HCT116 (cell line): Measurements from ENCODE around the gene COPS6. TPM values are rescaled to one million over a fixed set of nuclear protein-coding genes. Genes with fewer than 3 reads are reported as not detected.

Experiments used
- ATAC-seq: fragments of 200-7000 bp; cut with Tn5 transposase; 2 replicates; pipeline ENCODE4 v1.9.1; 2020; ENCODE audit warnings: mild to moderate bottlenecking, moderate library complexity
- BruUV-seq: library from RNA; stranded (reverse); fragments of 400-500 nt; replicated peaks from 2 replicates; lab custom pipeline; 2021; lab: Mats Ljungman, UMichigan
- CTCF ChIA-PET: fragments of 300-600 bp; sonication (Branson Sonifier 250); formaldehyde crosslinking; loops from one replicate; lab custom pipeline; 2021; ENCODE audit warnings: antibody characterized with exemption; lab: Charles Lee
- POLR2A ChIA-PET: fragments of 300-600, 350-600 bp; sonication (Branson Sonifier 250); formaldehyde crosslinking; loops from one replicate; lab custom pipeline; 2021; ENCODE audit warnings: antibody characterized with exemption; lab: Charles Lee
- RAD21 ChIA-PET, 2 experiments: fragments of 300-600 bp; sonication (Branson Sonifier 250); formaldehyde crosslinking; loops; one replicate each; lab custom pipeline; 2023; ENCODE audit warnings: low total read pairs in 2 of 2; ENCODE audit not compliant: uncharacterized antibody in 2 of 2, unreplicated experiment in 2 of 2, low non-redundant PET in 1 of 2; lab: Charles Lee
- DNase-seq: peaks from one replicate; pipeline ENCODE4 v3.0.0-alpha.2; 2010; ENCODE audit warnings: low read depth, low spot score
- H2AFZ ChIP-seq: fragments of 200-600 bp; shearing (Covaris generic), sonication (generic); 2 replicates; pipeline ENCODE4 v1.6.1; 2017; ENCODE audit warnings: low read depth, mixed run types, mixed read lengths, antibody characterized with exemption, low read length; ENCODE audit not compliant: poor library complexity, severe bottlenecking
- H3K27ac ChIP-seq: 2 replicates; pipeline ENCODE4 v1.5.1; 2012; ENCODE audit warnings: low read depth, low read length
- H3K27me3 ChIP-seq: fragments of 200-600 bp; sonication (generic); 2 replicates; pipeline ENCODE4 v1.6.1; 2016; ENCODE audit warnings: mixed run types, low read length, mixed read lengths; ENCODE audit not compliant: insufficient read depth
- H3K36me3 ChIP-seq, 2 experiments: fragments of 200-500 bp in 1 of 2; fragments of 200-600 bp in 1 of 2; sonication (Bioruptor generic) in 1 of 2; sonication (generic) in 1 of 2; 2 replicates each; pipeline versions ENCODE4 v1.5.1 to v1.6.1; 2014 to 2016; ENCODE audit warnings: low read length in 2 of 2, inconsistent platforms in 1 of 2, mixed read lengths in 1 of 2, mixed run types in 1 of 2; ENCODE audit not compliant: insufficient read depth in 2 of 2, control insufficient read depth in 1 of 2
- H3K4me1 ChIP-seq, 2 experiments: fragments of 200-600 bp in 1 of 2; sonication (generic) in 1 of 2; 2 replicates each; pipeline versions ENCODE4 v1.5.1 to v1.6.1; 2012 to 2017; ENCODE audit warnings: low read length in 2 of 2, inconsistent platforms in 1 of 2, mild to moderate bottlenecking in 1 of 2, mixed read lengths in 1 of 2, mixed run types in 1 of 2, moderate library complexity in 1 of 2; ENCODE audit not compliant: insufficient read depth in 2 of 2, control insufficient read depth in 1 of 2
- H3K4me2 ChIP-seq: fragments of 200-600 bp; sonication (generic); 2 replicates; pipeline ENCODE4 v1.6.1; 2017; ENCODE audit warnings: mixed run types, low read length, mixed read lengths
- H3K4me3 ChIP-seq, 2 experiments: fragments of 200-600 bp in 1 of 2; sonication (generic) in 1 of 2; replicated peaks in 1 of 2; 2 replicates each; pipeline ENCODE4 v1.5.1; 2011 to 2016; ENCODE audit warnings: low read length in 2 of 2, control low read depth in 1 of 2, low read depth in 1 of 2, mild to moderate bottlenecking in 1 of 2, mixed read lengths in 1 of 2, mixed run types in 1 of 2
- H3K79me2 ChIP-seq: fragments of 200-600 bp; sonication (generic); 2 replicates; pipeline ENCODE4 v1.6.1; 2017; ENCODE audit warnings: mild to moderate bottlenecking, mixed run types, low read length, moderate library complexity, mixed read lengths; ENCODE audit not compliant: insufficient read depth
- H3K9ac ChIP-seq: fragments of 200-600 bp; sonication (generic); 2 replicates; pipeline ENCODE4 v1.6.1; 2016; ENCODE audit warnings: low read length, mixed read lengths
- H3K9me2 ChIP-seq: fragments of 200-600 bp; sonication (generic), shearing (Covaris generic); 2 replicates; pipeline ENCODE4 v1.6.1; 2017; ENCODE audit warnings: mixed run types, mild to moderate bottlenecking, moderate library complexity; ENCODE audit not compliant: insufficient read depth
- H3K9me3 ChIP-seq, 2 experiments: fragments of 200-500 bp in 1 of 2; fragments of 200-600 bp in 1 of 2; sonication (Bioruptor generic) in 1 of 2; sonication (generic) in 1 of 2; 2 replicates each; pipeline ENCODE4 v1.6.1; 2014 to 2017; ENCODE audit warnings: low read length in 2 of 2, mixed read lengths in 2 of 2, inconsistent platforms in 1 of 2, low read depth in 1 of 2, mild to moderate bottlenecking in 1 of 2, mixed run types in 1 of 2, moderate library complexity in 1 of 2; ENCODE audit not compliant: control insufficient read depth in 1 of 2, insufficient read depth in 1 of 2
- H4K20me1 ChIP-seq: fragments of 200-600 bp; sonication (generic), shearing (Covaris generic); 2 replicates; pipeline ENCODE4 v1.6.1; 2017; ENCODE audit warnings: mixed run types, mild to moderate bottlenecking, moderate library complexity; ENCODE audit not compliant: insufficient read depth
- CBX3 ChIP-seq: IDR thresholded peaks from 2 replicates; pipeline ENCODE4 v1.6.1; 2012; ENCODE audit warnings: low read depth
- CEBPB ChIP-seq: IDR thresholded peaks from 2 replicates; pipeline ENCODE4 v1.6.1; 2012; ENCODE audit warnings: low read depth
- EGR1 ChIP-seq: IDR thresholded peaks from 2 replicates; pipeline ENCODE4 v1.6.1; 2012; ENCODE audit warnings: low read depth
- ELF1 ChIP-seq: IDR thresholded peaks from 2 replicates; pipeline ENCODE4 v1.6.1; 2012; ENCODE audit warnings: low read depth, borderline replicate concordance
- EZH2 ChIP-seq: fragments of 200-600 bp; sonication (generic); IDR thresholded peaks from 2 replicates; pipeline ENCODE4 v1.6.1; 2017; ENCODE audit warnings: antibody characterized with exemption, mixed run types
- EZH2phosphoT487 ChIP-seq: fragments of 200-600 bp; IDR thresholded peaks from 2 replicates; pipeline ENCODE4 v1.6.1; 2018; ENCODE audit warnings: antibody characterized with exemption, borderline replicate concordance
- FOSL1 ChIP-seq: IDR thresholded peaks from 2 replicates; pipeline ENCODE4 v1.6.1; 2012; ENCODE audit warnings: low read depth
- JUND ChIP-seq: IDR thresholded peaks from 2 replicates; pipeline ENCODE4 v1.6.1; 2012
- MAX ChIP-seq: IDR thresholded peaks from 2 replicates; pipeline ENCODE4 v1.6.1; 2012
- POLR2A ChIP-seq: IDR thresholded peaks from 2 replicates; pipeline ENCODE4 v1.7.0; 2011; ENCODE audit warnings: borderline replicate concordance; ENCODE audit not compliant: insufficient read depth, insufficient read length; ENCODE audit errors: extremely low read depth
- RAD21 ChIP-seq: IDR thresholded peaks from 2 replicates; pipeline ENCODE4 v1.6.1; 2012; ENCODE audit warnings: low read depth, mild to moderate bottlenecking
- SIN3A ChIP-seq: IDR thresholded peaks from 2 replicates; pipeline ENCODE4 v1.6.1; 2012; ENCODE audit warnings: low read depth
- SRF ChIP-seq: IDR thresholded peaks from 2 replicates; pipeline ENCODE4 v1.6.1; 2012; ENCODE audit warnings: low read depth
- TCF7L2 ChIP-seq: IDR thresholded peaks from 2 replicates; pipeline ENCODE4 v1.7.0; 2011; ENCODE audit warnings: borderline replicate concordance, inconsistent platforms; ENCODE audit not compliant: insufficient read depth, insufficient read length; ENCODE audit errors: extremely low read depth
- YY1 ChIP-seq: IDR thresholded peaks from 2 replicates; pipeline ENCODE4 v1.6.1; 2011; ENCODE audit warnings: low read length, low read depth, moderate library complexity, mild to moderate bottlenecking; ENCODE audit not compliant: insufficient replicate concordance; ENCODE audit errors: extremely low read depth
- intact Hi-C: fragments of 100-400 bp; cut with micrococcal nuclease; formaldehyde crosslinking; loops from 2 replicates; pipeline ENCODE4 v1.10.0; 2022
- total RNA-seq: library from RNA; stranded (reverse); gene quantifications from one replicate; pipeline ENCODE4 v1.2.1, GENCODE V29; 2021; ENCODE audit not compliant: unreplicated experiment
- TF ChIP-seq, protein P1 (sequence below): IDR thresholded peaks from 2 replicates; pipeline ENCODE4 v1.6.1; 2011; ENCODE audit warnings: mild to moderate bottlenecking, low read length, moderate library complexity; ENCODE audit not compliant: insufficient replicate concordance; ENCODE audit errors: extremely low read depth
- TF ChIP-seq, protein P2 (sequence below): IDR thresholded peaks from 2 replicates; pipeline ENCODE4 v1.6.1; 2012

Gene COPS6
- total RNA-seq, 1 experiment from 2014 or later, result 126 TPM

DNA sequence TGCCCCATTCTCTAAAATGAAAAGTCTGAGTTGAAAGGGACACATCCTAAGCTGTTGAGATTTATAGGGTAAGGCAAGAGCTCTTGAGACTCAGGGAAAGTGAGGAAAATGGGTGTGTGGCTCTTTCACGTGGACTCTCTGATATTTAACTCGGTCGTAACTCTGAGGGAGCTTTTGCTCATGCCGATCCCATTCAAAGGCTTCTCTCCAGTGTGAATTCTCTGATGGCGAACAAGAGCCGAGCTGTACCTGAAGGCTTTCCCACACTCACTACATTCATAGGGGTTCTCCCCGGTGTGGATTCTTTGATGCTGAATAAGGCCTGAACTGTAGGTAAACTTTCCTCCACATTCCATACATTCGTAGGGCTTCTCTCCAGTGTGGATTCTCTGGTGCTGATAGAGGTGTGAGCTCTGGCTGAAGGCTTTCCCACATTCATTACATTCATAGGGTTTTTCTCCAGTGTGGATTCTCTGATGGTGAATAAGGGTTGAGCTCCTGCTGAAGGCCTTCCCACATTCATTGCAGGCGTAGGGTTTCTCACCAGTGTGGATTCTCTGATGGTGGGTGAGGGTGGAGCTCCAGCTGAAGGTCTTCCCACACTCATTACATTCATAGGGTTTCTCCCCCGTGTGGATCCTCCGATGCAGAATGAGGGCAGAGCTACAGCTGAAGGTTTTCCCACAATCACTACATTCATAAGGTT is 17.6 kb upstream of the COPS6 start:
- Histone ChIP-seq H3K27ac (no peak overlapping the region), H3K36me3 (peaks cover 60 to 65% of the 10 kb centered on the region in 2 experiments), H3K4me1 (no peaks in the 10 kb centered on the region), H3K27me3 (no peaks in the 10 kb centered on the region), H3K4me2 (no peak overlapping the region), H3K9ac (no peak overlapping the region), H3K4me3 (no peak overlapping the region), H3K9me3 (peaks cover 22 to 29% of the 10 kb centered on the region in 2 experiments; a peak in 3 of 4 replicates), H4K20me1 (no peaks in the 10 kb centered on the region), H2AFZ (no peak overlapping the region), H3K79me2 (peaks cover 15% of the 10 kb centered on the region; the same call in 1 of the 2 replicates), H3K9me2 (no peaks in the 10 kb centered on the region)
- intact Hi-C loops, result no loop called here
- no peak for ATAC-seq
- RAD21 ChIA-PET, result interaction anchor here in 1 of 2 experiments (0.6 kb wide), 1 partner anchor 33 kb away, joined by 3 read pairs; no protein-coding TSS in a partner anchor
- POLR2A ChIA-PET, result no interaction called here
- DNase-seq, result no peak
- no TSS peak for BruUV-seq
- CTCF ChIA-PET, result no interaction called here
- TF ChIP-seq TCF7L2 (no peak), CBX3 (peak; percentile 70; the same call in 1 of the 2 replicates)

GRCh38 chr7:100072462-100072861 is 16.3 kb upstream of the COPS6 start:
- Histone ChIP-seq H3K79me2 (peaks cover 26% of the 10 kb centered on the region), H4K20me1 (no peaks in the 10 kb centered on the region), H3K27ac (no peak overlapping the region), H3K27me3 (no peaks in the 10 kb centered on the region), H2AFZ (no peak overlapping the region), H3K9me3 (peaks cover 22 to 29% of the 10 kb centered on the region in 2 experiments; a peak in 3 of 4 replicates), H3K9me2 (no peaks in the 10 kb centered on the region), H3K4me3 (no peak overlapping the region), H3K36me3 (peaks cover 71 to 72% of the 10 kb centered on the region in 2 experiments), H3K4me1 (no peaks in the 10 kb centered on the region), H3K4me2 (no peak overlapping the region), H3K9ac (no peak overlapping the region)
- ATAC-seq, result no peak
- intact Hi-C loops, result no loop called here
- DNase-seq, result no peak
- POLR2A ChIA-PET, result no interaction called here
- CTCF ChIA-PET, result no interaction called here
- RAD21 ChIA-PET, result no interaction called here
- no peak for TF ChIP-seq EZH2phosphoT487
- no peak for TF ChIP-seq SIN3A
- no peak for TF ChIP-seq MAX
- no peak for TF ChIP-seq POLR2A
- TF ChIP-seq, protein P1, sequence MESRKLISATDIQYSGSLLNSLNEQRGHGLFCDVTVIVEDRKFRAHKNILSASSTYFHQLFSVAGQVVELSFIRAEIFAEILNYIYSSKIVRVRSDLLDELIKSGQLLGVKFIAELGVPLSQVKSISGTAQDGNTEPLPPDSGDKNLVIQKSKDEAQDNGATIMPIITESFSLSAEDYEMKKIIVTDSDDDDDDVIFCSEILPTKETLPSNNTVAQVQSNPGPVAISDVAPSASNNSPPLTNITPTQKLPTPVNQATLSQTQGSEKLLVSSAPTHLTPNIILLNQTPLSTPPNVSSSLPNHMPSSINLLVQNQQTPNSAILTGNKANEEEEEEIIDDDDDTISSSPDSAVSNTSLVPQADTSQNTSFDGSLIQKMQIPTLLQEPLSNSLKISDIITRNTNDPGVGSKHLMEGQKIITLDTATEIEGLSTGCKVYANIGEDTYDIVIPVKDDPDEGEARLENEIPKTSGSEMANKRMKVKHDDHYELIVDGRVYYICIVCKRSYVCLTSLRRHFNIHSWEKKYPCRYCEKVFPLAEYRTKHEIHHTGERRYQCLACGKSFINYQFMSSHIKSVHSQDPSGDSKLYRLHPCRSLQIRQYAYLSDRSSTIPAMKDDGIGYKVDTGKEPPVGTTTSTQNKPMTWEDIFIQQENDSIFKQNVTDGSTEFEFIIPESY, result no peak
- no peak for TF ChIP-seq EZH2
- TF ChIP-seq CEBPB, result no peak
- TF ChIP-seq ELF1, result no peak
- TF ChIP-seq JUND, result no peak
- no peak for TF ChIP-seq SRF
- no peak for TF ChIP-seq FOSL1
- no peak for TF ChIP-seq EGR1
- TF ChIP-seq, protein P2, sequence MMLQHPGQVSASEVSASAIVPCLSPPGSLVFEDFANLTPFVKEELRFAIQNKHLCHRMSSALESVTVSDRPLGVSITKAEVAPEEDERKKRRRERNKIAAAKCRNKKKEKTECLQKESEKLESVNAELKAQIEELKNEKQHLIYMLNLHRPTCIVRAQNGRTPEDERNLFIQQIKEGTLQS, result no peak
- TF ChIP-seq CBX3, result no peak
- no peak for TF ChIP-seq RAD21
- no peak for TF ChIP-seq YY1
- no TSS peak for BruUV-seq
